CD4-positive, alpha-beta T cell (primary cell): Measurements from ENCODE around the gene ROR1. TPM values are rescaled to one million over a fixed set of nuclear protein-coding genes. Genes with fewer than 3 reads are reported as not detected.

Experiments
- ATAC-seq: fragments of 200-7000 bp; cut with Tn5 transposase; one replicate; pipeline ENCODE4 v1.10.0; 2022; ENCODE audit warnings: mild to moderate bottlenecking; ENCODE audit not compliant: poor library complexity
- CTCF ChIA-PET: fragments of 350-600 bp; sonication (Branson Sonifier 250); formaldehyde crosslinking; loops from one replicate; lab custom pipeline; 2021; ENCODE audit warnings: antibody characterized with exemption, inconsistent platforms; lab: Charles Lee
- POLR2A ChIA-PET: fragments of 350-600 bp; sonication (Branson Sonifier 250); formaldehyde crosslinking; loops from one replicate; lab custom pipeline; 2021; ENCODE audit warnings: antibody characterized with exemption, inconsistent platforms; lab: Charles Lee
- DNase-seq, 14 experiments: peaks; one replicate each; pipeline ENCODE4 v3.0.0-alpha.2; 2013 to 2020; ENCODE audit warnings: mixed read lengths in 2 of 14
- H3K27ac ChIP-seq, 2 donors: one replicate each; pipeline versions ENCODE4 v1.5.1 to v1.7.0; 2013; ENCODE audit warnings: low read length in 2 of 2, low read depth in 1 of 2, mild to moderate bottlenecking in 1 of 2
- H3K27me3 ChIP-seq, 2 experiments: 1 replicate in 1 of 2; 2 replicates in 1 of 2; pipeline versions ENCODE4 v1.6.1 to v1.7.0; 2013; ENCODE audit warnings: low read length in 2 of 2, control low read depth in 1 of 2, mild to moderate bottlenecking in 1 of 2, moderate library complexity in 1 of 2; ENCODE audit not compliant: insufficient read depth in 2 of 2, control insufficient read depth in 1 of 2
- H3K36me3 ChIP-seq: one replicate; pipeline ENCODE4 v1.6.1; 2013; ENCODE audit warnings: low read length, control low read depth; ENCODE audit not compliant: insufficient read depth
- H3K4me1 ChIP-seq: one replicate; pipeline ENCODE4 v1.6.1; 2013; ENCODE audit warnings: low read length, control low read depth; ENCODE audit not compliant: insufficient read depth
- H3K4me3 ChIP-seq: one replicate; pipeline ENCODE4 v1.5.1; 2013; ENCODE audit warnings: mild to moderate bottlenecking, low read length, moderate library complexity
- H3K9me3 ChIP-seq, 2 experiments: 1 replicate in 1 of 2; 2 replicates in 1 of 2; pipeline versions ENCODE4 v1.6.1 to v1.7.0; 2013; ENCODE audit warnings: low read length in 2 of 2, mild to moderate bottlenecking in 2 of 2, control low read depth in 1 of 2, moderate library complexity in 1 of 2; ENCODE audit not compliant: control insufficient read depth in 1 of 2, insufficient read depth in 1 of 2
- H3K27ac Mint-ChIP-seq: one replicate; pipeline ENCODE4 v1.8.0; 2020; ENCODE audit warnings: mixed read lengths
- H3K27me3 Mint-ChIP-seq: one replicate; pipeline ENCODE4 v1.8.0; 2021; ENCODE audit warnings: mixed read lengths
- H3K36me3 Mint-ChIP-seq: one replicate; pipeline ENCODE4 v1.8.0; 2021; ENCODE audit warnings: low read depth, mixed read lengths
- H3K4me1 Mint-ChIP-seq: one replicate; pipeline ENCODE4 v1.8.0; 2021; ENCODE audit warnings: low read depth, mixed read lengths
- H3K4me3 Mint-ChIP-seq: one replicate; pipeline ENCODE4 v1.8.0; 2020; ENCODE audit warnings: mild to moderate bottlenecking, mixed read lengths
- H3K9me3 Mint-ChIP-seq: one replicate; pipeline ENCODE4 v1.8.0; 2020; ENCODE audit warnings: mixed read lengths
- intact Hi-C, 2 experiments: fragments of 100-400 bp; cut with DNase I in 1 of 2; cut with micrococcal nuclease in 1 of 2; formaldehyde crosslinking; loops; one replicate each; pipeline versions ENCODE4 v1.15.1 to v1.9.0; 2023 to 2025; cut with DNase I, micrococcal nuclease
- total RNA-seq, 174 experiments: library from RNA in 2 of 174; stranded (reverse) in 2 of 174; gene quantifications; one replicate each; pipeline ENCODE4 v1.2.3 and lab custom pipeline; 2021 to 2026
- TF ChIP-seq, protein P1 (sequence below): fragments of 200-600 bp; IDR thresholded peaks from one replicate; pipeline ENCODE4 v1.8.0; 2022; ENCODE audit warnings: antibody characterized with exemption, mild to moderate bottlenecking

The ROR1 gene
- total RNA-seq, 2 experiments from 2014 or later, result not detected

GRCh38 chr1:63836374-63836773 lies 62.6 kb downstream of the ROR1 start:
- no peaks in the 10 kb centered on the region for H3K9me3 ChIP-seq
- no peaks in the 10 kb centered on the region for H3K4me1 Mint-ChIP-seq
- intact Hi-C loops, result no loop called here
- no peaks in the 10 kb centered on the region for H3K36me3 Mint-ChIP-seq
- no peak for DNase-seq
- no peaks in the 10 kb centered on the region for H3K9me3 Mint-ChIP-seq
- H3K27ac Mint-ChIP-seq, result no peak overlapping the region
- no peak overlapping the region for H3K4me3 ChIP-seq
- ATAC-seq, result no peak
- H3K27me3 ChIP-seq, result no peaks in the 10 kb centered on the region
- TF ChIP-seq, protein P1, sequence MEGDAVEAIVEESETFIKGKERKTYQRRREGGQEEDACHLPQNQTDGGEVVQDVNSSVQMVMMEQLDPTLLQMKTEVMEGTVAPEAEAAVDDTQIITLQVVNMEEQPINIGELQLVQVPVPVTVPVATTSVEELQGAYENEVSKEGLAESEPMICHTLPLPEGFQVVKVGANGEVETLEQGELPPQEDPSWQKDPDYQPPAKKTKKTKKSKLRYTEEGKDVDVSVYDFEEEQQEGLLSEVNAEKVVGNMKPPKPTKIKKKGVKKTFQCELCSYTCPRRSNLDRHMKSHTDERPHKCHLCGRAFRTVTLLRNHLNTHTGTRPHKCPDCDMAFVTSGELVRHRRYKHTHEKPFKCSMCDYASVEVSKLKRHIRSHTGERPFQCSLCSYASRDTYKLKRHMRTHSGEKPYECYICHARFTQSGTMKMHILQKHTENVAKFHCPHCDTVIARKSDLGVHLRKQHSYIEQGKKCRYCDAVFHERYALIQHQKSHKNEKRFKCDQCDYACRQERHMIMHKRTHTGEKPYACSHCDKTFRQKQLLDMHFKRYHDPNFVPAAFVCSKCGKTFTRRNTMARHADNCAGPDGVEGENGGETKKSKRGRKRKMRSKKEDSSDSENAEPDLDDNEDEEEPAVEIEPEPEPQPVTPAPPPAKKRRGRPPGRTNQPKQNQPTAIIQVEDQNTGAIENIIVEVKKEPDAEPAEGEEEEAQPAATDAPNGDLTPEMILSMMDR, result no peak
- no peaks in the 10 kb centered on the region for H3K4me1 ChIP-seq
- H3K36me3 ChIP-seq, result no peaks in the 10 kb centered on the region
- ChIA-PET POLR2A (no interaction called here), CTCF (no interaction called here)
- H3K27me3 Mint-ChIP-seq, result no peaks in the 10 kb centered on the region
- H3K27ac ChIP-seq, result no peak overlapping the region
- no peak overlapping the region for H3K4me3 Mint-ChIP-seq

DNA sequence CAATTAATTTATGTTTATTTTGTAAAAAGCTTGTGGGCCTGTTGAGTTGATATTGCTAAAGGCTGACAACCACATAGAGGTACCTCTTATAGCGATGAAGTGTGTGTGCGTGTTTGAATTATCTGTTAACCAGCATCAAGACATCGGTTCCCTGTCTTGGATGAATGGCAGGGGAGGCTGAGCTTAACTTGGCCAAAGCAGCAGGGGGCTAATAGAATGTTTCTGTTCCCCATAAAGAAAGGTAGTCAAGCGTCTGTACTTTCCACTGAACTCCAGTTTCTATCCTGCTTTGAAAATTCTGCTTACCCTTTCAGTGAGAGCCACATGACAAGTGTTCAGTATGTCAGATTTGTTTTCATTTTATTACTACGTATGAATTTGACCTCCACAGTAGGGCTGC lies 63.0 kb downstream of the ROR1 start:
- TF ChIP-seq, protein P1, result no peak
- Histone ChIP-seq H3K36me3 (no peaks in the 10 kb centered on the region), H3K27me3 (no peaks in the 10 kb centered on the region), H3K4me1 (no peaks in the 10 kb centered on the region), H3K9me3 (no peaks in the 10 kb centered on the region), H3K4me3 (no peak overlapping the region), H3K27ac (no peak overlapping the region)
- ATAC-seq (no peak), DNase-seq (no peak)
- intact Hi-C loops, result no loop called here
- H3K27ac Mint-ChIP-seq, result no peak overlapping the region
- CTCF ChIA-PET, result no interaction called here
- peaks cover 3% of the 10 kb centered on the region for H3K27me3 Mint-ChIP-seq
- no peaks in the 10 kb centered on the region for H3K4me1 Mint-ChIP-seq
- POLR2A ChIA-PET, result no interaction called here
- H3K36me3 Mint-ChIP-seq, result no peaks in the 10 kb centered on the region
- H3K9me3 Mint-ChIP-seq, result no peaks in the 10 kb centered on the region
- no peak overlapping the region for H3K4me3 Mint-ChIP-seq

DNA sequence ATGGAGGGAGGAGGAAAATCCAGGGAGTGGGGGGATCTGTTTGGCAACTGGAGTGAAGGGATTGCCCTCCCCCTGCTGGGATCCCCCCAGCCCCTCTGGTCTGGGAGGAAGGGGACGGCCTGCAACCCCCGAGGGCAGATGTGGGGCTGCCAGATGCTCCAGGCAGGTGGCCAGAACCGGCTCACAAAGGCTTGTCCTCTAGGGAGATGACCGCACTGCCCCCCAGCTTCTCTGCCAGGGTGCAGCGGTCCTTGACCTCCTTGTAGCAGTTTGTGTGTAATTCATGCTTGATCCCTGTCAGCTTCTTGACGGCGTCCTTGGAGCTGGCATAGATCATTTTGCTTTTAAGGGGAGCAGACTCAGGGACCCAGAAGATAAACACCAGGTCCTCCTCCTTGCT lies 69.2 kb downstream of the ROR1 start:
- H3K36me3 Mint-ChIP-seq, result no peaks in the 10 kb centered on the region
- no peak for ATAC-seq
- ChIA-PET CTCF (no interaction called here), POLR2A (no interaction called here)
- Histone ChIP-seq H3K9me3 (no peaks in the 10 kb centered on the region), H3K4me3 (no peak overlapping the region), H3K27me3 (no peaks in the 10 kb centered on the region), H3K36me3 (no peaks in the 10 kb centered on the region), H3K27ac (no peak overlapping the region), H3K4me1 (no peaks in the 10 kb centered on the region)
- TF ChIP-seq, protein P1, result no peak
- H3K27me3 Mint-ChIP-seq, result peaks cover 7% of the 10 kb centered on the region
- no peaks in the 10 kb centered on the region for H3K9me3 Mint-ChIP-seq
- no peaks in the 10 kb centered on the region for H3K4me1 Mint-ChIP-seq
- DNase-seq, result no peak
- H3K27ac Mint-ChIP-seq, result no peak overlapping the region
- H3K4me3 Mint-ChIP-seq, result no peak overlapping the region
- intact Hi-C loops, result no loop called here
